Esophagus squamous epithelium (tissue), 5 donors: Measurements from ENCODE around the gene PLEKHG3. TPM values are rescaled to one million over a fixed set of nuclear protein-coding genes. Genes with fewer than 3 reads are reported as not detected.

Source experiments
- DNase-seq: peaks from one replicate; lab custom pipeline; 2025; lab: John Stamatoyannopoulos, UW
- H3K27ac ChIP-seq, 4 donors: fragments of 200-600 bp; sonication (generic); one replicate each; pipeline ENCODE4 v1.5.1; 2016 to 2019; ENCODE audit warnings: mild to moderate bottlenecking in 1 of 4
- H3K27me3 ChIP-seq, 4 donors: fragments of 200-600 bp; sonication (generic); 1 replicate in 3 of 4; 2 replicates in 1 of 4; pipeline versions ENCODE4 v1.5.1 to v1.6.0; 2017 to 2021; ENCODE audit warnings: antibody characterized with exemption in 1 of 4
- H3K36me3 ChIP-seq, 3 donors: fragments of 200-600 bp; sonication (generic); one replicate each; pipeline ENCODE4 v1.5.1; 2016 to 2019
- H3K4me1 ChIP-seq, 3 donors: fragments of 200-600 bp; sonication (generic); one replicate each; pipeline ENCODE4 v1.5.1; 2017 to 2019
- H3K4me3 ChIP-seq, 4 donors: fragments of 200-600 bp; sonication (generic); 1 replicate in 3 of 4; 2 replicates in 1 of 4; pipeline ENCODE4 v1.5.1; 2016 to 2019; ENCODE audit warnings: mild to moderate bottlenecking in 2 of 4, moderate library complexity in 1 of 4
- H3K9me3 ChIP-seq, 3 donors: fragments of 200-600 bp; sonication (generic); one replicate each; pipeline ENCODE4 v1.5.1; 2016 to 2019
- POLR2A ChIP-seq, 4 donors: fragments of 450-650 bp; IDR thresholded peaks; one replicate each; pipeline ENCODE4 v1.6.1; 2017; ENCODE audit warnings: antibody characterized with exemption in 4 of 4, mild to moderate bottlenecking in 4 of 4, moderate library complexity in 3 of 4
- WGBS, 2 donors: methylation state at CpG; one replicate each; pipeline ENCODE4 v1.1.5; 2018; 5-methylcytosine and 5-hydroxymethylcytosine counted together
- intact Hi-C: fragments of 100-400 bp; cut with DNase I; formaldehyde crosslinking; loops from one replicate; pipeline ENCODE4 v1.15.0; 2022
- total RNA-seq, 4 donors: library from RNA; depleted of rRNA; stranded (reverse); fragments of >200 nt; gene quantifications; one replicate each; pipeline ENCODE4 v1.1.0, GENCODE V29; 2016
- TF ChIP-seq, protein P1 (sequence below), 6 experiments: fragments of 450-650 bp in 4 of 6; fragments of 200-600 bp in 2 of 6; sonication (generic) in 2 of 6; IDR thresholded peaks; one replicate each; pipeline ENCODE4 v1.5.1; 2016 to 2019; ENCODE audit warnings: antibody characterized with exemption in 6 of 6, mild to moderate bottlenecking in 4 of 6, moderate library complexity in 4 of 6
- donor health status: DM: yes; HTN: yes; CAD: no.

Gene PLEKHG3
- total RNA-seq, 4 donors from 2014 or later, result 44.6 to 87.8 (median 60.8) TPM

DNA sequence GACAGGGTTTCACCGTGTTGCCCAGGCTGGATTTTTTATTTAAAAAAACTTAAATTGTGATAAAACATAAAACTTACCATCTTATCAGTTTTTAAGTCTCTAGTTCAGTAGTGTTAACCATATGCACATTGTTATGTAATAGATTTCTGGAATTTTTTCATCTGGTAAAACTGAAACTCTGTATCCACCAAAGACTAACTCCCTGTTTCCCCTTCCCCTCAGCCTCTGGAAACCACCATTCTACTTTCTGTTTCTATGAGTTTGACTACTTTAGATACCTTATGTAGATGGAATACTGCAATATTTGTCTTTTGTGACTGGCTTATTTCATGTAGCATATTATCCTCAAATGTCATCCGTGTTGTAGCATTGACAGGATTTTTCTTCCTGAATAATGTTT lies 12.8 kb upstream of the PLEKHG3 start:
- Histone ChIP-seq H3K4me3 (no peak overlapping the region), H3K36me3 (no peaks in the 10 kb centered on the region), H3K27me3 (no peaks in the 10 kb centered on the region), H3K9me3 (no peaks in the 10 kb centered on the region), H3K4me1 (peaks cover 0 to 29% (median 15%) of the 10 kb centered on the region in 3 donors), H3K27ac (no peak overlapping the region)
- WGBS, 2 donors, result 79 to 86% methylated on average over 2 of the region's 2 CpGs
- TF ChIP-seq, protein P1, sequence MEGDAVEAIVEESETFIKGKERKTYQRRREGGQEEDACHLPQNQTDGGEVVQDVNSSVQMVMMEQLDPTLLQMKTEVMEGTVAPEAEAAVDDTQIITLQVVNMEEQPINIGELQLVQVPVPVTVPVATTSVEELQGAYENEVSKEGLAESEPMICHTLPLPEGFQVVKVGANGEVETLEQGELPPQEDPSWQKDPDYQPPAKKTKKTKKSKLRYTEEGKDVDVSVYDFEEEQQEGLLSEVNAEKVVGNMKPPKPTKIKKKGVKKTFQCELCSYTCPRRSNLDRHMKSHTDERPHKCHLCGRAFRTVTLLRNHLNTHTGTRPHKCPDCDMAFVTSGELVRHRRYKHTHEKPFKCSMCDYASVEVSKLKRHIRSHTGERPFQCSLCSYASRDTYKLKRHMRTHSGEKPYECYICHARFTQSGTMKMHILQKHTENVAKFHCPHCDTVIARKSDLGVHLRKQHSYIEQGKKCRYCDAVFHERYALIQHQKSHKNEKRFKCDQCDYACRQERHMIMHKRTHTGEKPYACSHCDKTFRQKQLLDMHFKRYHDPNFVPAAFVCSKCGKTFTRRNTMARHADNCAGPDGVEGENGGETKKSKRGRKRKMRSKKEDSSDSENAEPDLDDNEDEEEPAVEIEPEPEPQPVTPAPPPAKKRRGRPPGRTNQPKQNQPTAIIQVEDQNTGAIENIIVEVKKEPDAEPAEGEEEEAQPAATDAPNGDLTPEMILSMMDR (IDR thresholded peaks at IDR 0.05), result no peak
- TF ChIP-seq POLR2A (IDR thresholded peaks at IDR 0.05), result no peak
- no peak for DNase-seq
- intact Hi-C loops, result no loop called here

- 75% methylated on average over 3 to 5 of the region's 5 CpGs for WGBS, 2 donors
- TF ChIP-seq, protein P1 (IDR thresholded peaks at IDR 0.05), result no peak
- TF ChIP-seq POLR2A (IDR thresholded peaks at IDR 0.05), result no peak
- intact Hi-C loops, result no loop called here
- no peak for DNase-seq
- no peak overlapping the region for H3K27ac ChIP-seq
- H3K4me3 ChIP-seq, result no peak overlapping the region
- H3K4me1 ChIP-seq, result peaks cover 0 to 29% (median 15%) of the 10 kb centered on the region in 3 donors
- no peaks in the 10 kb centered on the region for H3K27me3 ChIP-seq
- no peaks in the 10 kb centered on the region for H3K9me3 ChIP-seq
- no peaks in the 10 kb centered on the region for H3K36me3 ChIP-seq
Observed at GRCh38 chr14:64692189-64692985, 11.8 kb upstream of the PLEKHG3 start.

DNA sequence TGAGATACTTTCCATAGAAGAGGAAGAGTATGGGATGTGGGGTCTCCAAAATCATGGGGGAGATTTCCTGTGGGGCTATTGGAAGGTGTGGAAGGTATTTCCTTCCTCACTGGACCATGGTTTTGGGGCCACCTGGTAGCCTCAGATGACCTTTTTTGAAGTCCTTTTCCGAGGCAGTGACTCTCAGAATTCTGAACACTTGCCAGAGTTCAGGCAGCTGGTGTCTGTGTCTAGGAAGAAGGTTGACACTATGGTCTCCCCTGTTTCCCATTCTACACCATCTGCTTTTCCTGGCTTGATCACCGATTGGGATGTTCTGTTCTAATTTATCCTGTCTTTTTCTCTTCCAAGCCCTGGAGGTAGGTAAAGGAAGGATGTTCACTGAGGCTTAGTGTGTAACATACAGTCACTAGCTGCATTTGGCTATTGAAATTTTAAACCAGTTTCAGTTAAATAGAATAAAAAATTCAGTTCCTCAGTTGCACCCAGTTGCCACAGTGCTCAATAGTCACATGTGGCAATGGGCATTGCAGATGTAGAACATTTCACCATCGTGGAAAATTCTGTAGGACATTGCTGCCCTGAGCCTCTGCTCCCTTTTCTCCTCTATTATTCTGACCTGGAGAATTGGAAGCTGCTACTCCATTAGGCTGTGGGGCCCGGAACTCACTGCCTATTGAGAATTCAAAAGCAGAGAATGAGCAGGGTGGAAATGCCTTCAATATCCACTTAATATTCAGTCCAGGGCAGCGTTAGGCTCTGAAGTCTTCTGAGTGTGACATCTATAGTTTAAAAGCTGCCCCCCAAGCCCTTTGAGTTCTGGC lies 11.0 kb upstream of the PLEKHG3 start:
- H3K4me3 ChIP-seq, result no peak overlapping the region
- no peaks in the 10 kb centered on the region for H3K9me3 ChIP-seq
- no peak for TF ChIP-seq POLR2A (IDR thresholded peaks at IDR 0.05)
- TF ChIP-seq, protein P1 (IDR thresholded peaks at IDR 0.05), result no peak
- DNase-seq, result no peak
- intact Hi-C loops, result no loop called here
- H3K36me3 ChIP-seq, result no peaks in the 10 kb centered on the region
- no peak overlapping the region for H3K27ac ChIP-seq
- WGBS, 2 donors, result 64 to 74% methylated on average over 4 to 5 of the region's 5 CpGs
- H3K27me3 ChIP-seq, result no peaks in the 10 kb centered on the region
- H3K4me1 ChIP-seq, result peaks cover 0 to 26% (median 15%) of the 10 kb centered on the region in 3 donors

GRCh38 chr14:64693810-64694165 lies 10.4 kb upstream of the PLEKHG3 start:
- intact Hi-C loops, result no loop called here
- Histone ChIP-seq H3K9me3 (no peaks in the 10 kb centered on the region), H3K27ac (no peak overlapping the region), H3K4me3 (no peak overlapping the region), H3K36me3 (no peaks in the 10 kb centered on the region), H3K4me1 (peaks cover 0 to 26% (median 12%) of the 10 kb centered on the region in 3 donors), H3K27me3 (no peaks in the 10 kb centered on the region)
- DNase-seq, result no peak
- WGBS, 2 donors, result 45 to 100% methylated on average over 2 of the region's 2 CpGs
- no peak for TF ChIP-seq POLR2A (IDR thresholded peaks at IDR 0.05)
- TF ChIP-seq, protein P1 (IDR thresholded peaks at IDR 0.05), result no peak

DNA sequence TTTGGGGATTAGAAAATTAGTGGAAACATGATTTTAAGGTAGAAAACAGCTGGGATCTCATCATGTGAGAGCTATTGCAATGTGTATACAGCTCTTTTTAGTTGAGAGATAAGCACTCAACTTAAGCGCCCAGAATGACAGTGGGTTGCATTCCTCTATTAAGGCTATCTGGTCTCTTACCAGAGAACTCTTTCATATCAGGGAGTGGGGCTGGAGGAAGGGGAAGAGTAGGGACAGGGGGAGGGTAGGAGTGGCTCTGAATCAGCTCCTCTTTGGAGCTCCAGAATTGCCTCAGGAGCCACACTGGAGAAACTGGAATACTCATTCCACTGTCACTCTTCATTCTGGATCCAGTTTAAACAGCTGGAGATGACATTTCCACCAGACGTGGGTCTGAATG lies 9.2 kb upstream of the PLEKHG3 start:
- Histone ChIP-seq H3K36me3 (no peaks in the 10 kb centered on the region), H3K4me3 (no peak overlapping the region), H3K27ac (no peak overlapping the region), H3K4me1 (peaks cover 0 to 24% (median 9%) of the 10 kb centered on the region in 3 donors), H3K27me3 (no peaks in the 10 kb centered on the region), H3K9me3 (no peaks in the 10 kb centered on the region)
- DNase-seq, result no peak
- WGBS, 2 donors, result 77 to 81% methylated on average over 2 of the region's 2 CpGs
- intact Hi-C loops, result no loop called here
- no peak for TF ChIP-seq POLR2A (IDR thresholded peaks at IDR 0.05)
- TF ChIP-seq, protein P1 (IDR thresholded peaks at IDR 0.05), result no peak
